Measurements from ENCODE around the gene TPRX1.
A peak's percentile ranks its signal among the peaks of the same experiment; 100 is the strongest.

Gene TPRX1

DNA sequence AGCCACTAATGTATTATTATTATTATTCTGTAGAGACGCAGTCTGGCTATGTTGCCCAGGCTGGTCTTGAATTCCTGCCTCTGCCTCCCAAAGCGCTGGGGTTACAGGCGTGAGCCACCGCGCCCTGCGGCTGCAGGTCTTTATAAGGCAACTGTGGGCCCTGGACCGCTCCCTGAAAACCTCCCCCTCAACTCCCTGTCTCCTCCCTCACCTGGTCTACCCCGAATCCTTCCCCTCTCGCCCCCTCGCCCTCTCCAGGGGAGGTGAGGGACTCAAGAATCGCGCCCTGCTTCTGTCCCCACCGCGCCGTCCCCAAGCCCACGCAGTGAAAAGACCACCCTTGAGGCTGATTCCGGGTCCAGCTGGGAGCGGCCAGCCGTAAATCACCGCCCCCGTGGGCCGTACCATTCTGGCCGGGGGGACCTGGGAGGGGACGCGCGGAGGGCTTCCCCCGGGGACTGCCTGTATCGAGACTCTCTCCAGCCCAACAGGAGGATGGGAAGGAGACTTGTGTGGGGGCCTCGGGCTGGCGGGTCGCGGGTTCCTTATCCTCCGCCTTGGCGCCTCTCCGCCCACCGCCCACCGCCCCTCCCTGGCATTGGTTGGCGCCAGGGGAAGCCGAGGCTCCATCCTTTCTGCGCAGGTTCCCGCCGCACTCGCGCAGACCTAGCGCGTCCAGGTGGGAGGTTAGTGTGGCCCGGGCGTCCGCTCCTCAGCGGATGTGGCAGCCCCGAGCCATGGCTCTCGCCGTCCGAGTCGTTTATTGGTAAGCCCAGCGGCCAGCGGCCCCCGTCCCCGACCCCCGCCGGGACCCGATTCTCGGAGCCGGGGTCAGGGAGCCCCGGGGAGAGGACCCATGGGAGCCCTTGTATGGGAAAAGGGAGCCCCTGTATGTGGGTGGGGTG is 26.1 kb downstream of the TPRX1 start, which contains the start of gene SELENOW (continued):
- TF ChIP-seq ZNF311 (tag by site-specific recombination; IDR thresholded peaks at IDR 0.05; ENCODE audit: borderline replicate concordance), result no peak
- no peak for TF ChIP-seq RBAK (tag by site-specific recombination; IDR thresholded peaks at IDR 0.05)
- peak; percentile 96 for TF ChIP-seq ZFP69B (tag by site-specific recombination; IDR thresholded peaks at IDR 0.05)
- TF ChIP-seq, protein P1, sequence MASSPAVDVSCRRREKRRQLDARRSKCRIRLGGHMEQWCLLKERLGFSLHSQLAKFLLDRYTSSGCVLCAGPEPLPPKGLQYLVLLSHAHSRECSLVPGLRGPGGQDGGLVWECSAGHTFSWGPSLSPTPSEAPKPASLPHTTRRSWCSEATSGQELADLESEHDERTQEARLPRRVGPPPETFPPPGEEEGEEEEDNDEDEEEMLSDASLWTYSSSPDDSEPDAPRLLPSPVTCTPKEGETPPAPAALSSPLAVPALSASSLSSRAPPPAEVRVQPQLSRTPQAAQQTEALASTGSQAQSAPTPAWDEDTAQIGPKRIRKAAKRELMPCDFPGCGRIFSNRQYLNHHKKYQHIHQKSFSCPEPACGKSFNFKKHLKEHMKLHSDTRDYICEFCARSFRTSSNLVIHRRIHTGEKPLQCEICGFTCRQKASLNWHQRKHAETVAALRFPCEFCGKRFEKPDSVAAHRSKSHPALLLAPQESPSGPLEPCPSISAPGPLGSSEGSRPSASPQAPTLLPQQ (tag by site-specific recombination; IDR thresholded peaks at IDR 0.05), result peak; percentile 96
- peak; percentile 41; the same call in 1 of the 2 replicates for TF ChIP-seq ZNF394 (tag by site-specific recombination; IDR thresholded peaks at IDR 0.05; ENCODE audit: borderline replicate concordance)
- no peak for TF ChIP-seq ZNF132 (tag by site-specific recombination; IDR thresholded peaks at IDR 0.05; ENCODE audit: borderline replicate concordance)
- TF ChIP-seq OSR2 (tag by site-specific recombination; IDR thresholded peaks at IDR 0.05), result peak; percentile 11; the same call in 1 of the 2 replicates
- TF ChIP-seq ZNF585B (tag by site-specific recombination; IDR thresholded peaks at IDR 0.05), result no peak
- TF ChIP-seq ZNF146 (tag by site-specific recombination; IDR thresholded peaks at IDR 0.05), result no peak
- TF ChIP-seq ZNF433 (tag by site-specific recombination; IDR thresholded peaks at IDR 0.05; ENCODE audit: low read depth), result no peak
- no peak for TF ChIP-seq ZNF624 (tag by site-specific recombination; IDR thresholded peaks at IDR 0.05)
- TF ChIP-seq MZF1 (tag by site-specific recombination; IDR thresholded peaks at IDR 0.05; ENCODE audit: borderline replicate concordance), result peak; percentile 35; the same call in 1 of the 2 replicates
- TF ChIP-seq ZBTB20 (tag by site-specific recombination; IDR thresholded peaks at IDR 0.05), result peak; percentile 100
- no peak for TF ChIP-seq ZNF423 (tag by site-specific recombination; IDR thresholded peaks at IDR 0.05)
- TF ChIP-seq ZNF529 (tag by site-specific recombination; IDR thresholded peaks at IDR 0.05; ENCODE audit: insufficient replicate concordance), result no peak
- TF ChIP-seq, protein P2, sequence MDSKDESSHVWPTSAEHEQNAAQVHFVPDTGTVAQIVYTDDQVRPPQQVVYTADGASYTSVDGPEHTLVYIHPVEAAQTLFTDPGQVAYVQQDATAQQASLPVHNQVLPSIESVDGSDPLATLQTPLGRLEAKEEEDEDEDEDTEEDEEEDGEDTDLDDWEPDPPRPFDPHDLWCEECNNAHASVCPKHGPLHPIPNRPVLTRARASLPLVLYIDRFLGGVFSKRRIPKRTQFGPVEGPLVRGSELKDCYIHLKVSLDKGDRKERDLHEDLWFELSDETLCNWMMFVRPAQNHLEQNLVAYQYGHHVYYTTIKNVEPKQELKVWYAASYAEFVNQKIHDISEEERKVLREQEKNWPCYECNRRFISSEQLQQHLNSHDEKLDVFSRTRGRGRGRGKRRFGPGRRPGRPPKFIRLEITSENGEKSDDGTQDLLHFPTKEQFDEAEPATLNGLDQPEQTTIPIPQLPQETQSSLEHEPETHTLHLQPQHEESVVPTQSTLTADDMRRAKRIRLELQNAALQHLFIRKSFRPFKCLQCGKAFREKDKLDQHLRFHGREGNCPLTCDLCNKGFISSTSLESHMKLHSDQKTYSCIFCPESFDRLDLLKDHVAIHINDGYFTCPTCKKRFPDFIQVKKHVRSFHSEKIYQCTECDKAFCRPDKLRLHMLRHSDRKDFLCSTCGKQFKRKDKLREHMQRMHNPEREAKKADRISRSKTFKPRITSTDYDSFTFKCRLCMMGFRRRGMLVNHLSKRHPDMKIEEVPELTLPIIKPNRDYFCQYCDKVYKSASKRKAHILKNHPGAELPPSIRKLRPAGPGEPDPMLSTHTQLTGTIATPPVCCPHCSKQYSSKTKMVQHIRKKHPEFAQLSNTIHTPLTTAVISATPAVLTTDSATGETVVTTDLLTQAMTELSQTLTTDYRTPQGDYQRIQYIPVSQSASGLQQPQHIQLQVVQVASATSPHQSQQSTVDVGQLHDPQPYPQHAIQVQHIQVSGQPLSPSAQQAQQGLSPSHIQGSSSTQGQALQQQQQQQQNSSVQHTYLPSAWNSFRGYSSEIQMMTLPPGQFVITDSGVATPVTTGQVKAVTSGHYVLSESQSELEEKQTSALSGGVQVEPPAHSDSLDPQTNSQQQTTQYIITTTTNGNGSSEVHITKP (tag by site-specific recombination; IDR thresholded peaks at IDR 0.05), result peak; percentile 100
- no peak for TF ChIP-seq ZNF658 (tag by site-specific recombination; IDR thresholded peaks at IDR 0.05)
- no peak for TF ChIP-seq OVOL3 (tag by site-specific recombination; IDR thresholded peaks at IDR 0.05)
- no peak for TF ChIP-seq ZNF37A (tag by site-specific recombination; IDR thresholded peaks at IDR 0.05)
- TF ChIP-seq, protein P3, sequence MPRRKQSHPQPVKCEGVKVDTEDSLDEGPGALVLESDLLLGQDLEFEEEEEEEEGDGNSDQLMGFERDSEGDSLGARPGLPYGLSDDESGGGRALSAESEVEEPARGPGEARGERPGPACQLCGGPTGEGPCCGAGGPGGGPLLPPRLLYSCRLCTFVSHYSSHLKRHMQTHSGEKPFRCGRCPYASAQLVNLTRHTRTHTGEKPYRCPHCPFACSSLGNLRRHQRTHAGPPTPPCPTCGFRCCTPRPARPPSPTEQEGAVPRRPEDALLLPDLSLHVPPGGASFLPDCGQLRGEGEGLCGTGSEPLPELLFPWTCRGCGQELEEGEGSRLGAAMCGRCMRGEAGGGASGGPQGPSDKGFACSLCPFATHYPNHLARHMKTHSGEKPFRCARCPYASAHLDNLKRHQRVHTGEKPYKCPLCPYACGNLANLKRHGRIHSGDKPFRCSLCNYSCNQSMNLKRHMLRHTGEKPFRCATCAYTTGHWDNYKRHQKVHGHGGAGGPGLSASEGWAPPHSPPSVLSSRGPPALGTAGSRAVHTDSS (tag by site-specific recombination; IDR thresholded peaks at IDR 0.05), result no peak
- no peak for TF ChIP-seq GFI1B (tag by site-specific recombination; IDR thresholded peaks at IDR 0.05)
- TF ChIP-seq, protein P4, sequence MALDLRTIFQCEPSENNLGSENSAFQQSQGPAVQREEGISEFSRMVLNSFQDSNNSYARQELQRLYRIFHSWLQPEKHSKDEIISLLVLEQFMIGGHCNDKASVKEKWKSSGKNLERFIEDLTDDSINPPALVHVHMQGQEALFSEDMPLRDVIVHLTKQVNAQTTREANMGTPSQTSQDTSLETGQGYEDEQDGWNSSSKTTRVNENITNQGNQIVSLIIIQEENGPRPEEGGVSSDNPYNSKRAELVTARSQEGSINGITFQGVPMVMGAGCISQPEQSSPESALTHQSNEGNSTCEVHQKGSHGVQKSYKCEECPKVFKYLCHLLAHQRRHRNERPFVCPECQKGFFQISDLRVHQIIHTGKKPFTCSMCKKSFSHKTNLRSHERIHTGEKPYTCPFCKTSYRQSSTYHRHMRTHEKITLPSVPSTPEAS (tag by site-specific recombination; IDR thresholded peaks at IDR 0.05), result peak; percentile 36; the same call in 1 of the 2 replicates
- no peak for TF ChIP-seq TRIM28 (IDR thresholded peaks at IDR 0.05; ENCODE audit: borderline replicate concordance, low read length)
- TF ChIP-seq ZNF626 (tag by site-specific recombination; IDR thresholded peaks at IDR 0.05), result no peak
- TF ChIP-seq, protein P5, sequence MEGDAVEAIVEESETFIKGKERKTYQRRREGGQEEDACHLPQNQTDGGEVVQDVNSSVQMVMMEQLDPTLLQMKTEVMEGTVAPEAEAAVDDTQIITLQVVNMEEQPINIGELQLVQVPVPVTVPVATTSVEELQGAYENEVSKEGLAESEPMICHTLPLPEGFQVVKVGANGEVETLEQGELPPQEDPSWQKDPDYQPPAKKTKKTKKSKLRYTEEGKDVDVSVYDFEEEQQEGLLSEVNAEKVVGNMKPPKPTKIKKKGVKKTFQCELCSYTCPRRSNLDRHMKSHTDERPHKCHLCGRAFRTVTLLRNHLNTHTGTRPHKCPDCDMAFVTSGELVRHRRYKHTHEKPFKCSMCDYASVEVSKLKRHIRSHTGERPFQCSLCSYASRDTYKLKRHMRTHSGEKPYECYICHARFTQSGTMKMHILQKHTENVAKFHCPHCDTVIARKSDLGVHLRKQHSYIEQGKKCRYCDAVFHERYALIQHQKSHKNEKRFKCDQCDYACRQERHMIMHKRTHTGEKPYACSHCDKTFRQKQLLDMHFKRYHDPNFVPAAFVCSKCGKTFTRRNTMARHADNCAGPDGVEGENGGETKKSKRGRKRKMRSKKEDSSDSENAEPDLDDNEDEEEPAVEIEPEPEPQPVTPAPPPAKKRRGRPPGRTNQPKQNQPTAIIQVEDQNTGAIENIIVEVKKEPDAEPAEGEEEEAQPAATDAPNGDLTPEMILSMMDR (tag by site-specific recombination; IDR thresholded peaks at IDR 0.05), result no peak; the same call in 1 of the 2 replicates
- TF ChIP-seq, protein P6, sequence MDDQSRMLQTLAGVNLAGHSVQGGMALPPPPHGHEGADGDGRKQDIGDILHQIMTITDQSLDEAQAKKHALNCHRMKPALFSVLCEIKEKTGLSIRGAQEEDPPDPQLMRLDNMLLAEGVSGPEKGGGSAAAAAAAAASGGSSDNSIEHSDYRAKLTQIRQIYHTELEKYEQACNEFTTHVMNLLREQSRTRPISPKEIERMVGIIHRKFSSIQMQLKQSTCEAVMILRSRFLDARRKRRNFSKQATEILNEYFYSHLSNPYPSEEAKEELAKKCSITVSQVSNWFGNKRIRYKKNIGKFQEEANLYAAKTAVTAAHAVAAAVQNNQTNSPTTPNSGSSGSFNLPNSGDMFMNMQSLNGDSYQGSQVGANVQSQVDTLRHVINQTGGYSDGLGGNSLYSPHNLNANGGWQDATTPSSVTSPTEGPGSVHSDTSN (CRISPR knock-in tag; IDR thresholded peaks at IDR 0.05), result peak; percentile 86
- peak; percentile 88 for TF ChIP-seq ZNF501 (tag by site-specific recombination; IDR thresholded peaks at IDR 0.05)
- TF ChIP-seq ZNF514 (tag by site-specific recombination; IDR thresholded peaks at IDR 0.05), result no peak
- TF ChIP-seq ZNF24 (tag by site-specific recombination; IDR thresholded peaks at IDR 0.05), result peak; percentile 65; the same call in 1 of the 2 replicates
